Sigmoid colon (tissue), 4 donors: ENCODE results near the gene ZC3H8.

Experiments
- CTCF ChIP-seq, 4 experiments: fragments of 450-650 bp in 3 of 4; fragments of 200-600 bp in 1 of 4; IDR thresholded peaks; one replicate each; pipeline ENCODE4 v1.5.1; 2016 to 2019; ENCODE audit warnings: antibody characterized with exemption in 4 of 4, mild to moderate bottlenecking in 3 of 4, moderate library complexity in 2 of 4
- EP300 ChIP-seq, 4 donors: sonication (generic); formaldehyde crosslinking; IDR thresholded peaks; one replicate each; pipeline ENCODE4 v1.6.1; 2017; ENCODE audit warnings: antibody characterized with exemption in 4 of 4
- POLR2A ChIP-seq, 2 donors: fragments of 450-650 bp; IDR thresholded peaks; one replicate each; pipeline ENCODE4 v1.6.1; 2016; ENCODE audit warnings: antibody characterized with exemption in 2 of 2, mild to moderate bottlenecking in 2 of 2, moderate library complexity in 2 of 2

GRCh38 chr2:112187805-112188596 lies 66.8 kb downstream of the ZC3H8 start:
- TF ChIP-seq CTCF (IDR thresholded peaks at IDR 0.05) (no peak), POLR2A (IDR thresholded peaks at IDR 0.05) (no peak), EP300 (IDR thresholded peaks at IDR 0.05) (no peak)
